Measurements from ENCODE around the gene HOXA10.

HOXA10 gene

DNA sequence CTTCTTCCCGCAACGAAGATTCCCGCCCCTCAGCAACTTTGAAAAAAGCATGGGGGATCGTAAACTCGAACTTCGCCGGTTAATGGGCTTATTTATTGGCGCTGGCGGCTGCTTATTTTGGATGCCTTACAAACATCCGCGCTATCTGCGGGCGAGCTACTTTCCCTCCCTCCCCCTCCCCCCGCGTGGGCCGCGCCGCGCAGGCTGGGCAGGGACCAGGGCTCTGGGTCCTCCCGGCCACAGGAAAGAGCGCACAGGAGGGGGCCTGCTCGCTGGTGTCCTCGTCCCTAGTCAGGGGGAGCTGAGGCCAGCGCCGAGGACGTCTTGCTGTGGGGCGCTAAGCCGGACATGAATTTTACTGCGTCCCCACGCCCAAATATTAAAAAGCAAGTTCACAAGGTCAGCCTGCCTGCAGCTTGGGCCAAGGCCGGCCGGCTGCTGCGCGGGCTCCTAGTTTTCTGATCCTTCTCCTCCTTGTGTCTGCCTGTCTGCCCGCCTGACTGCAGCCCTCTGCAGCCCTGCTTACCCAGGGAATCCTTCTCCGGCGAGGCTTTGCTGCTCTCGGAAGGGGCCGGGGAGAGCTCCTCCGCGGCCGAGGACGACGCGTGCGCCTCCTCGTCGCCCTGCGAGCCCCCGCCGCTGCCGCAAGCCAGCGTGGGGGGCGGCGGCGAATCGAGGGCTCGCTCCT is 1.2 kb downstream of the HOXA10 start:
- TF ChIP-seq SIN3A (IDR thresholded peaks at IDR 0.05; ENCODE audit: borderline replicate concordance, insufficient read depth, low read length) (no peak), FOXP2 (optimal IDR thresholded peaks at IDR 0.05; ENCODE audit: borderline replicate concordance, extremely low read depth, extremely low read length, insufficient read depth) (no peak), TAF1 (IDR thresholded peaks at IDR 0.05; ENCODE audit: borderline replicate concordance, insufficient read depth, low read length) (no peak), POLR2AphosphoS5 (IDR thresholded peaks at IDR 0.05; ENCODE audit: low read depth, low read length) (no peak)
- TF ChIP-seq, protein P1, sequence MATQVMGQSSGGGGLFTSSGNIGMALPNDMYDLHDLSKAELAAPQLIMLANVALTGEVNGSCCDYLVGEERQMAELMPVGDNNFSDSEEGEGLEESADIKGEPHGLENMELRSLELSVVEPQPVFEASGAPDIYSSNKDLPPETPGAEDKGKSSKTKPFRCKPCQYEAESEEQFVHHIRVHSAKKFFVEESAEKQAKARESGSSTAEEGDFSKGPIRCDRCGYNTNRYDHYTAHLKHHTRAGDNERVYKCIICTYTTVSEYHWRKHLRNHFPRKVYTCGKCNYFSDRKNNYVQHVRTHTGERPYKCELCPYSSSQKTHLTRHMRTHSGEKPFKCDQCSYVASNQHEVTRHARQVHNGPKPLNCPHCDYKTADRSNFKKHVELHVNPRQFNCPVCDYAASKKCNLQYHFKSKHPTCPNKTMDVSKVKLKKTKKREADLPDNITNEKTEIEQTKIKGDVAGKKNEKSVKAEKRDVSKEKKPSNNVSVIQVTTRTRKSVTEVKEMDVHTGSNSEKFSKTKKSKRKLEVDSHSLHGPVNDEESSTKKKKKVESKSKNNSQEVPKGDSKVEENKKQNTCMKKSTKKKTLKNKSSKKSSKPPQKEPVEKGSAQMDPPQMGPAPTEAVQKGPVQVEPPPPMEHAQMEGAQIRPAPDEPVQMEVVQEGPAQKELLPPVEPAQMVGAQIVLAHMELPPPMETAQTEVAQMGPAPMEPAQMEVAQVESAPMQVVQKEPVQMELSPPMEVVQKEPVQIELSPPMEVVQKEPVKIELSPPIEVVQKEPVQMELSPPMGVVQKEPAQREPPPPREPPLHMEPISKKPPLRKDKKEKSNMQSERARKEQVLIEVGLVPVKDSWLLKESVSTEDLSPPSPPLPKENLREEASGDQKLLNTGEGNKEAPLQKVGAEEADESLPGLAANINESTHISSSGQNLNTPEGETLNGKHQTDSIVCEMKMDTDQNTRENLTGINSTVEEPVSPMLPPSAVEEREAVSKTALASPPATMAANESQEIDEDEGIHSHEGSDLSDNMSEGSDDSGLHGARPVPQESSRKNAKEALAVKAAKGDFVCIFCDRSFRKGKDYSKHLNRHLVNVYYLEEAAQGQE (IDR thresholded peaks at IDR 0.05; ENCODE audit: insufficient read depth in 1 of 2, low read depth in 2 of 2, low read length in 2 of 2), result no peak

DNA sequence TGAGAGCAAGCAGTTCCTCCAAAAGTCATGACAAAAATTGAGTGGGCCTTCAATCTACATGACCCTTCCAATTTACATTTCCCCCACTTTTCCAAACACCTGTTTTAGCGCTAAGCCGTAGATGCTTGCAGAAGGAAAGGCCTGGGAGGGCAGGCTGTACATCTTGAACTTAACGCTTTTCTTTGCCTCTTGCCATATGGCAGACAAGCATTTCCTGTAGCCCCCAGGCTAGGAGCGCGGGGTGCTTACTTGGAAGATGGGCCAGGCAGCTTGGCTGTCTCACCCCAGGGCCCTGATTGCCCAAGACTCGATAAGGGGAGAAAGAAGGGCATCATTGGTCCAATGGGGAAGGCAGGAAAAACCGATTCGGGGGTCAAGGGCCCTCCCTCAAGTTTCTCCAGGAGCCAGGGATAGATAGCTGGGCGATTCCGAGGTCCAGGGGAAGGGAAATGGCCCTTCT is 1.8 kb downstream of the HOXA10 start:
- no peak for TF ChIP-seq SIN3A (IDR thresholded peaks at IDR 0.05; ENCODE audit: borderline replicate concordance, insufficient read depth, low read length)
- no peak for TF ChIP-seq FOXP2 (optimal IDR thresholded peaks at IDR 0.05; ENCODE audit: borderline replicate concordance, extremely low read depth, extremely low read length, insufficient read depth)
- TF ChIP-seq, protein P1 (IDR thresholded peaks at IDR 0.05; ENCODE audit: insufficient read depth in 1 of 2, low read depth in 2 of 2, low read length in 2 of 2), result no peak
- TF ChIP-seq POLR2AphosphoS5 (IDR thresholded peaks at IDR 0.05; ENCODE audit: low read depth, low read length), result no peak
- TF ChIP-seq TAF1 (IDR thresholded peaks at IDR 0.05; ENCODE audit: borderline replicate concordance, insufficient read depth, low read length), result no peak

DNA sequence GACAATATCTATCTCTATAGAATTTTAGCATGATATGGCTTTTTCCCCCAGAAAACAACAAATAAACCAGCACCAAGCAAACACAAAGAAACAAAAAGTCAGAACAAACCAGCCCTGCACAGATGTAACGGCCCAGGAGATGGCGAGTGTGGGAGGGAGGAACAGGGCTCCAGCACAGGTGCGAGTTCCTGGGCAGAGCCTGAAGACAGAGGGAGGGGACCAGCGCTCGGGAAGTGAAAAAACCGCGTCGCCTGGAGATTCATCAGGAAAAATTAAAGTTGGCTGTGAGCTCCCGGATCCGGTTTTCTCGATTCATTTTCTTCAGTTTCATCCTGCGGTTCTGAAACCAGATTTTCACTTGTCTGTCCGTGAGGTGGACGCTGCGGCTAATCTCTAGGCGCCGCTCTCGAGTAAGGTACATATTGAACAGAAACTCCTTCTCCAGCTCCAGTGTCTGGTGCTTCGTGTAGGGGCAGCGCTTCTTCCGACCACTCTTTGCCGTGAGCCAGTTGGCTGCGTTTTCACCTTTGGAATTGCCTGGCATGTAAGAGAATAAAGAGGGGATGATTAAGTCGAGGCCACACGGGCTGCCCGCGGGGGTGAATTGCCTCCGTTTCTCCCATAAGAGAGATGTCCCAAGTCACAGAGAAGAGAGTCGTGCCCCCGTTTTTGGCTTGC is 2.3 kb downstream of the HOXA10 start:
- TF ChIP-seq, protein P1 (IDR thresholded peaks at IDR 0.05; ENCODE audit: insufficient read depth in 1 of 2, low read depth in 2 of 2, low read length in 2 of 2), result no peak
- TF ChIP-seq SIN3A (IDR thresholded peaks at IDR 0.05; ENCODE audit: borderline replicate concordance, insufficient read depth, low read length), result no peak

DNA sequence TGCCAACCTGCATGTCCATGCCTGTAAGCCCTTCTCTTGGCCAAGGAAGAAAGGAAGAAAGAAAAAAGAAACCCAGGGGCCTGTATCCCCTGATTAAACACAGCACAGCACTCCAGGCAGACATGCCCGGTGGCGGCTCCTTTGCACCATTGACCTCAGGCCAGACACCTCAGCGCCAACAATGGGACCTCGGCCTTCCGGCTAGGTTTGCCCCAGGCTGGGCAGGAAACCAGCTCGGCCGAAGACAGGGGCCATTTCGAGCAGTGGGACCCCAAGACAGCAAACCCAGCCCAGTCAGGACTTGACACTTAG is 2.8 kb downstream of the HOXA10 start:
- TF ChIP-seq SIN3A (IDR thresholded peaks at IDR 0.05; ENCODE audit: borderline replicate concordance, insufficient read depth, low read length) (no peak), FOXP2 (optimal IDR thresholded peaks at IDR 0.05; ENCODE audit: borderline replicate concordance, extremely low read depth, extremely low read length, insufficient read depth) (no peak)
- TF ChIP-seq, protein P1 (IDR thresholded peaks at IDR 0.05; ENCODE audit: insufficient read depth in 1 of 2, low read depth in 2 of 2, low read length in 2 of 2), result no peak
